ENCODE results near the gene SMAP1. TPM values are rescaled to one million over a fixed set of nuclear protein-coding genes. Genes with fewer than 3 reads are reported as not detected.
A peak's percentile ranks its signal among the peaks of the same experiment; 100 is the strongest.

The SMAP1 gene
- total and polyA plus RNA-seq, 10 donors: 12.0 to 28.2 (median 19.8) TPM

- DNase-seq: no peak
- Histone ChIP-seq H3K27me3 (replicated peaks in 1 of 7) (no peaks in the 10 kb centered on the region), H3K27ac (no peak overlapping the region), H3K36me3 (no peaks in the 10 kb centered on the region), H3K4me3 (no peak overlapping the region), H3K9me3 (no peaks in the 10 kb centered on the region), H3K4me1 (no peaks in the 10 kb centered on the region)
- 89 to 97% (median 93%) methylated on average over 1 of the region's 1 CpG for WGBS, 5 donors
- TF ChIP-seq POLR2A (IDR thresholded peaks at IDR 0.05) (no peak), CTCF (IDR thresholded peaks at IDR 0.05 in 8 of 11, conservative IDR thresholded peaks at IDR 0.05 in 3 of 11) (no peak), POLR2AphosphoS5 (IDR thresholded peaks at IDR 0.05) (no peak)
- intact Hi-C loops (cut with DNase I; ENCODE audit: low total_unique reads): no loop called here
These were observed 29.2 kb upstream of the SMAP1 start for GRCh38 chr6:70638468-70638867.

- H3K4me3 ChIP-seq: no peak overlapping the region
- 52 to 74% (median 63%) methylated on average over 3 of the region's 3 CpGs for WGBS, 5 donors
- H3K27me3 ChIP-seq (replicated peaks in 1 of 7): no peaks in the 10 kb centered on the region
- H3K9me3 ChIP-seq: no peaks in the 10 kb centered on the region
- peaks cover 0 to 9% (median 0%) of the 10 kb centered on the region in 6 donors for H3K4me1 ChIP-seq
- no peaks in the 10 kb centered on the region for H3K36me3 ChIP-seq
- intact Hi-C loops (cut with DNase I; ENCODE audit: low total_unique reads): no loop called here
- H3K27ac ChIP-seq: peak overlapping the region in 1 of 8 donors; percentile 25
- DNase-seq: no peak
- no peak for TF ChIP-seq CTCF (IDR thresholded peaks at IDR 0.05 in 8 of 11, conservative IDR thresholded peaks at IDR 0.05 in 3 of 11)
- TF ChIP-seq POLR2A (IDR thresholded peaks at IDR 0.05): no peak
- no peak for TF ChIP-seq POLR2AphosphoS5 (IDR thresholded peaks at IDR 0.05)
These were observed 16.3 kb upstream of the SMAP1 start for GRCh38 chr6:70651326-70651905.

- TF ChIP-seq POLR2A (IDR thresholded peaks at IDR 0.05): no peak
- no peak for TF ChIP-seq CTCF (IDR thresholded peaks at IDR 0.05 in 8 of 11, conservative IDR thresholded peaks at IDR 0.05 in 3 of 11)
- no peak for TF ChIP-seq POLR2AphosphoS5 (IDR thresholded peaks at IDR 0.05)
These were observed 15.5 kb upstream of the SMAP1 start for GRCh38 chr6:70652216-70652615.

DNA sequence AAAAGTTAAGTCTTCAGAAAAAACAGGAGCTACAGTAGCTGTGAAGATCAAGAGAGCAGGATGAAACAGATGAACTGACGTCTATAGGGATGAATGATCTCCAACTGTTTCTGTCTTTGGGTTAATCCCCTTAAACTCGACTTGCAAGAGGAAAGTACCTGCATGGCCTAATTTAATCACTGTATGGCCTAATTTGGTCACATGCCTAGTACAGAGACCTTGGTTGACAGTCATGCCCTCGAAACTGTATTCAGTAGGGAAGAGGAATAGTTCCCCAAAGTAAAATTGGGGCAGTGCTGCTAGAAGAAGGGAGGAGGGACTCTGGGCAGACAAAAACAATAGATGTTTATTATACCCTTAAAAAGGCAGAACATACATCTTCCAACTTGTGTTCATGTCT lies 10.0 kb upstream of the SMAP1 start:
- H3K4me3 ChIP-seq: no peak overlapping the region
- intact Hi-C loops (cut with DNase I; ENCODE audit: low total_unique reads): no loop called here
- no peaks in the 10 kb centered on the region for H3K9me3 ChIP-seq
- H3K4me1 ChIP-seq: no peaks in the 10 kb centered on the region
- no peaks in the 10 kb centered on the region for H3K36me3 ChIP-seq
- no peaks in the 10 kb centered on the region for H3K27me3 ChIP-seq (replicated peaks in 1 of 7)
- no peak for TF ChIP-seq POLR2A (IDR thresholded peaks at IDR 0.05)
- TF ChIP-seq POLR2AphosphoS5 (IDR thresholded peaks at IDR 0.05): no peak
- DNase-seq: no peak
- WGBS, 5 donors: 65 to 74% (median 68%) methylated on average over 3 of the region's 3 CpGs
- H3K27ac ChIP-seq: no peak overlapping the region

More at GRCh38 chr6:70652216-70652615, 15.5 kb upstream of the SMAP1 start:
- H3K27ac ChIP-seq: no peak overlapping the region
- whole genome bisulfite sequencing, 5 donors: 84 to 100% (median 95%) methylated on average over 1 of the region's 1 CpG
- H3K36me3 ChIP-seq: no peaks in the 10 kb centered on the region
- H3K9me3 ChIP-seq: no peaks in the 10 kb centered on the region
- intact Hi-C loops (cut with DNase I; ENCODE audit: low total_unique reads): no loop called here
- H3K27me3 ChIP-seq (replicated peaks in 1 of 7): no peaks in the 10 kb centered on the region
- H3K4me3 ChIP-seq: no peak overlapping the region
- no peak for DNase-seq
- H3K4me1 ChIP-seq: peaks cover 0 to 9% (median 0%) of the 10 kb centered on the region in 6 donors

Measured in spleen (tissue), 11 donors.